OCI-LY7 (cell line): ENCODE data around the gene EVI5. TPM values are rescaled to one million over a fixed set of nuclear protein-coding genes. Genes with fewer than 3 reads are reported as not detected.

Experiments
- BruUV-seq: library from RNA; stranded (reverse); fragments of 400-500 nt; replicated peaks from 2 replicates; lab custom pipeline; 2021; lab: Mats Ljungman, UMichigan
- CTCF ChIA-PET: fragments of 300-600 bp; sonication (Branson Sonifier 250); formaldehyde crosslinking; loops from one replicate; lab custom pipeline; 2022; ENCODE audit warnings: antibody characterized with exemption; ENCODE audit not compliant: unreplicated experiment; lab: Charles Lee
- POLR2A ChIA-PET: fragments of 300-600 bp; sonication (Branson Sonifier 250); formaldehyde crosslinking; loops from one replicate; lab custom pipeline; 2022; ENCODE audit warnings: antibody characterized with exemption; lab: Charles Lee
- DNase-seq: peaks from one replicate; pipeline ENCODE4 v3.0.0-alpha.2; 2015; ENCODE audit warnings: low spot score
- H2AFZ ChIP-seq: fragments of 200-600 bp; sonication (generic), shearing (Covaris generic); 2 replicates; pipeline ENCODE4 v1.6.1; 2014; ENCODE audit warnings: mild to moderate bottlenecking, antibody characterized with exemption, low read length, moderate library complexity
- H3K27ac ChIP-seq: fragments of 200-600 bp; sonication (generic); 2 replicates; pipeline ENCODE4 v1.5.1; 2014; ENCODE audit warnings: mixed run types, low read depth, mild to moderate bottlenecking, moderate library complexity, low read length, inconsistent platforms; ENCODE audit not compliant: poor library complexity, severe bottlenecking
- H3K36me3 ChIP-seq: fragments of 200-600 bp; sonication (generic); 2 replicates; pipeline ENCODE4 v1.6.1; 2014; ENCODE audit warnings: mild to moderate bottlenecking, antibody characterized with exemption, low read length, moderate library complexity, mixed read lengths; ENCODE audit not compliant: insufficient read depth
- H3K4me1 ChIP-seq: fragments of 200-600 bp; sonication (generic); 2 replicates; pipeline ENCODE4 v1.5.1; 2014; ENCODE audit warnings: mild to moderate bottlenecking, low read length; ENCODE audit not compliant: insufficient read depth, poor library complexity, severe bottlenecking
- H3K4me2 ChIP-seq: fragments of 200-600 bp; sonication (generic); 2 replicates; pipeline ENCODE4 v1.6.1; 2014; ENCODE audit warnings: mild to moderate bottlenecking, low read length
- H3K4me3 ChIP-seq: fragments of 200-600 bp; sonication (generic); 2 replicates; pipeline ENCODE4 v1.5.1; 2014; ENCODE audit warnings: mild to moderate bottlenecking, low read depth, low read length; ENCODE audit not compliant: poor library complexity, severe bottlenecking
- H3K79me2 ChIP-seq: fragments of 200-600 bp; sonication (generic); 2 replicates; pipeline ENCODE4 v1.6.1; 2016; ENCODE audit warnings: low read depth, mild to moderate bottlenecking, low read length, moderate library complexity, mixed read lengths; ENCODE audit not compliant: insufficient read depth
- H3K9me2 ChIP-seq: fragments of 200-600 bp; sonication (generic); 2 replicates; pipeline ENCODE4 v1.6.1; 2016; ENCODE audit warnings: mild to moderate bottlenecking, low read length, mixed read lengths; ENCODE audit not compliant: insufficient read depth
- H3K9me3 ChIP-seq: fragments of 200-600 bp; sonication (generic); 2 replicates; pipeline ENCODE4 v1.6.1; 2014; ENCODE audit warnings: mild to moderate bottlenecking, mixed run types, low read length, mixed read lengths
- H4K20me1 ChIP-seq: fragments of 200-600 bp; sonication (generic); 2 replicates; pipeline ENCODE4 v1.6.1; 2014; ENCODE audit warnings: mild to moderate bottlenecking, antibody characterized with exemption, low read length, moderate library complexity, mixed read lengths; ENCODE audit not compliant: insufficient read depth
- CTCF ChIP-seq: fragments of 200-600 bp; sonication (generic); conservative IDR thresholded peaks from 2 replicates; pipeline ENCODE4 v1.5.1; 2014; ENCODE audit warnings: mild to moderate bottlenecking, antibody characterized with exemption, low read length, moderate library complexity, mixed read lengths
- EZH2phosphoT487 ChIP-seq: fragments of 200-600 bp; sonication (generic); IDR thresholded peaks from 2 replicates; pipeline ENCODE4 v1.6.1; 2018; ENCODE audit warnings: low read depth, borderline replicate concordance, mild to moderate bottlenecking, mixed run types, antibody characterized with exemption, low read length, moderate library complexity, mixed read lengths
- intact Hi-C: fragments of 100-400 bp; cut with micrococcal nuclease; formaldehyde crosslinking; loops from one replicate; pipeline ENCODE4 v1.10.0; 2022; ENCODE audit not compliant: unreplicated experiment
- total RNA-seq, 2 experiments: library from RNA; depleted of rRNA in 1 of 2; stranded (reverse); fragments of >200 nt in 1 of 2; shearing (Covaris generic) in 1 of 2; gene quantifications; 2 replicates each; pipeline ENCODE4 v1.2.3, GENCODE V29; 2014 to 2022

EVI5 gene
- total RNA-seq, 2 experiments from 2014 or later: 15.1 to 27.8 TPM

GRCh38 chr1:92820024-92820423, 35.1 kb upstream of the EVI5 start:
- TF ChIP-seq CTCF (no peak), EZH2phosphoT487 (no peak)
- H4K20me1 ChIP-seq: no peaks in the 10 kb centered on the region
- no peaks in the 10 kb centered on the region for H3K79me2 ChIP-seq
- H3K27ac ChIP-seq: no peak overlapping the region
- H3K36me3 ChIP-seq: no peaks in the 10 kb centered on the region
- H3K4me2 ChIP-seq: no peak overlapping the region
- intact Hi-C loops: no loop called here
- POLR2A ChIA-PET: interaction anchor here (0.6 kb wide), 1 partner anchor 513 kb away, joined by 3 read pairs; no protein-coding TSS in a partner anchor
- no peaks in the 10 kb centered on the region for H3K9me2 ChIP-seq
- H3K4me3 ChIP-seq: no peak overlapping the region
- no peak overlapping the region for H2AFZ ChIP-seq
- CTCF ChIA-PET: no interaction called here
- no peaks in the 10 kb centered on the region for H3K4me1 ChIP-seq
- no peak for DNase-seq
- no peaks in the 10 kb centered on the region for H3K9me3 ChIP-seq
- BruUV-seq: no TSS peak

- peak; percentile 83 for TF ChIP-seq CTCF
- TF ChIP-seq EZH2phosphoT487: no peak
- ChIA-PET POLR2A (interaction anchor here (0.6 to 1.9 kb wide), 9 partner anchors 14 to 1405 kb away, joined by 3 to 6 read pairs (median 3); no protein-coding TSS in a partner anchor), CTCF (interaction anchor here (2.1 kb wide), 1 partner anchor 69 kb away, joined by 7 read pairs; no protein-coding TSS in a partner anchor)
- Histone ChIP-seq H4K20me1 (no peaks in the 10 kb centered on the region), H2AFZ (no peak overlapping the region), H3K27ac (no peak overlapping the region), H3K9me3 (no peaks in the 10 kb centered on the region), H3K4me3 (no peak overlapping the region), H3K79me2 (no peaks in the 10 kb centered on the region), H3K4me1 (no peaks in the 10 kb centered on the region), H3K9me2 (no peaks in the 10 kb centered on the region), H3K4me2 (no peak overlapping the region), H3K36me3 (no peaks in the 10 kb centered on the region)
- intact Hi-C loops: loop anchor here (1.0 kb wide), 1 partner anchor 69 kb away; no protein-coding TSS in a partner anchor
- peak; percentile 53 for DNase-seq
- BruUV-seq: no TSS peak
Measured at GRCh38 chr1:92817986-92818764, 33.3 kb upstream of the EVI5 start.
